PC-3 (cell line): Measurements from ENCODE around the gene CEACAM19. TPM values are rescaled to one million over a fixed set of nuclear protein-coding genes. Genes with fewer than 3 reads are reported as not detected.
A peak's percentile ranks its signal among the peaks of the same experiment; 100 is the strongest.

ENCODE experiments used
- ATAC-seq: fragments of 200-7000 bp; cut with Tn5 transposase; 2 replicates; pipeline ENCODE4 v1.9.1; 2020; ENCODE audit warnings: mild to moderate bottlenecking, moderate library complexity
- BruUV-seq: library from RNA; stranded (reverse); fragments of 400-500 nt; replicated peaks from 2 replicates; lab custom pipeline; 2021; lab: Mats Ljungman, UMichigan
- CTCF ChIA-PET: fragments of 300-600 bp; sonication (Branson Sonifier 250); formaldehyde crosslinking; loops from one replicate; lab custom pipeline; 2022; ENCODE audit warnings: antibody characterized with exemption; lab: Charles Lee
- POLR2A ChIA-PET: fragments of 300-600 bp; sonication (Branson Sonifier 250); formaldehyde crosslinking; loops from one replicate; lab custom pipeline; 2022; ENCODE audit warnings: antibody characterized with exemption; ENCODE audit not compliant: unreplicated experiment; lab: Charles Lee
- DNase-seq: peaks from one replicate; pipeline ENCODE4 v3.0.0-alpha.2; 2015
- H2AFZ ChIP-seq: fragments of 300-600 bp; sonication (generic); 2 replicates; pipeline ENCODE4 v1.6.0; 2016; ENCODE audit warnings: antibody characterized with exemption, low read length
- H3F3A ChIP-seq: fragments of 300-600 bp; sonication (generic); one replicate; pipeline ENCODE4 v1.6.0; 2017; ENCODE audit warnings: antibody characterized with exemption, low read length, control low read depth, mild to moderate bottlenecking; ENCODE audit not compliant: unreplicated experiment
- H3K27ac ChIP-seq: fragments of 300-600 bp; sonication (generic); 2 replicates; pipeline ENCODE4 v1.5.1; 2016; ENCODE audit warnings: mild to moderate bottlenecking, low read length
- H3K27me3 ChIP-seq: fragments of 300-600 bp; sonication (generic); 2 replicates; pipeline ENCODE4 v1.6.1; 2016; ENCODE audit warnings: low read length, mixed read lengths
- H3K36me3 ChIP-seq: fragments of 300-600 bp; sonication (generic); 2 replicates; pipeline ENCODE4 v1.6.1; 2016; ENCODE audit warnings: low read depth, mixed run types, low read length, mixed read lengths
- H3K4me1 ChIP-seq: fragments of 300-600 bp; sonication (generic); 2 replicates; pipeline ENCODE4 v1.5.1; 2016; ENCODE audit warnings: low read length; ENCODE audit not compliant: insufficient read depth
- H3K4me2 ChIP-seq: fragments of 300-600 bp; sonication (generic); 2 replicates; pipeline ENCODE4 v1.6.0; 2016; ENCODE audit warnings: low read length
- H3K4me3 ChIP-seq: fragments of 300-600 bp; sonication (generic); 2 replicates; pipeline ENCODE4 v1.5.1; 2016; ENCODE audit warnings: mild to moderate bottlenecking, low read length, mixed read lengths
- H3K79me2 ChIP-seq: fragments of 300-600 bp; sonication (generic); 2 replicates; pipeline ENCODE4 v1.6.1; 2017; ENCODE audit warnings: low read length, mixed read lengths
- H3K9ac ChIP-seq: fragments of 300-600 bp; sonication (generic); 2 replicates; pipeline ENCODE4 v1.6.0; 2016; ENCODE audit warnings: mild to moderate bottlenecking, low read length
- H3K9me2 ChIP-seq: fragments of 300-600 bp; sonication (generic); replicated peaks from 2 replicates; pipeline ENCODE4 v1.6.1; 2016; ENCODE audit warnings: mixed run types, low read length, mixed read lengths
- H3K9me3 ChIP-seq: fragments of 300-600 bp; sonication (generic); 2 replicates; pipeline ENCODE4 v1.6.1; 2016; ENCODE audit warnings: low read length, mixed read lengths
- H4K20me1 ChIP-seq: fragments of 300-600 bp; sonication (generic); 2 replicates; pipeline ENCODE4 v1.6.1; 2016; ENCODE audit warnings: low read length, mixed read lengths
- EZH2 ChIP-seq: fragments of 300-600 bp; sonication (generic); IDR thresholded peaks from one replicate; pipeline ENCODE4 v1.6.1; 2017; ENCODE audit warnings: antibody characterized with exemption, mild to moderate bottlenecking, low read length; ENCODE audit not compliant: unreplicated experiment
- EZH2phosphoT487 ChIP-seq: fragments of 300-600 bp; sonication (generic); IDR thresholded peaks from 2 replicates; pipeline ENCODE4 v1.6.1; 2018; ENCODE audit warnings: mild to moderate bottlenecking, antibody characterized with exemption, low read length, borderline replicate concordance
- intact Hi-C: fragments of 100-400 bp; cut with micrococcal nuclease; formaldehyde crosslinking; loops from 2 replicates; pipeline ENCODE4 v1.9.0; 2023
- total RNA-seq: library from RNA; depleted of rRNA; stranded (reverse); fragments of >200 nt; gene quantifications from 2 replicates; pipeline ENCODE4 v1.2.3, GENCODE V29; 2014
- TF ChIP-seq, protein P1 (sequence below): fragments of 300-600 bp; sonication (generic); conservative IDR thresholded peaks from 2 replicates; pipeline ENCODE4 v1.5.1; 2017; ENCODE audit warnings: antibody characterized with exemption, low read depth, mild to moderate bottlenecking, low read length

Gene CEACAM19
- total RNA-seq, 1 experiment from 2014 or later = 4.3 TPM

DNA sequence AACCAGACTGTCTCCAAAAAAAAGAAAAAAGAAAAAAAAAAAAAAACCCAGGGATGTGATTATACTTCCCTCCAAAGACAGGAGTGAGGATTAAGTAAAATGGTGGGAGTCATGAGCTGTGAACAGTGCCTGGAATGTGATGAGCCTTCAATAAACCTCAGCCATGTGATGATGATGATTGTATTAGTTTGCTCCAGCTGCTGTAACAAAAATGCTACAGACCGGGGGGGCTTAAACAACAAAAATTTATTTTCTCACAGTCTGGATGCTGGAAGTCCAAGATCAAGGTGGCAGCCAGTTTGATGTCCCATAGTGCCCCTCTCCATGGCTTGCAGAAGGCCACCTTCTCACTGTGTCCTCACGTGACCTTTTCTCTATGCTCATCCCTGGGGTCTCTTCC is 36.5 kb upstream of the CEACAM19 start:
- no TSS peak for BruUV-seq
- H3K9me2 ChIP-seq = no peaks in the 10 kb centered on the region
- no peaks in the 10 kb centered on the region for H3K27me3 ChIP-seq
- no peaks in the 10 kb centered on the region for H3K36me3 ChIP-seq
- H3K27ac ChIP-seq = no peak overlapping the region
- ChIA-PET CTCF (interaction anchor here (0.6 kb wide), 1 partner anchor 136 kb away, joined by 3 read pairs; no protein-coding TSS in a partner anchor), POLR2A (no interaction called here)
- peaks cover 32% of the 10 kb centered on the region for H3K4me1 ChIP-seq
- ATAC-seq = no peak
- H3K4me2 ChIP-seq = no peak overlapping the region
- intact Hi-C loops = no loop called here
- no peak for DNase-seq
- no peaks in the 10 kb centered on the region for H4K20me1 ChIP-seq
- H3K4me3 ChIP-seq = no peak overlapping the region
- H3K9me3 ChIP-seq = no peaks in the 10 kb centered on the region
- TF ChIP-seq EZH2phosphoT487 = no peak
- TF ChIP-seq, protein P1, sequence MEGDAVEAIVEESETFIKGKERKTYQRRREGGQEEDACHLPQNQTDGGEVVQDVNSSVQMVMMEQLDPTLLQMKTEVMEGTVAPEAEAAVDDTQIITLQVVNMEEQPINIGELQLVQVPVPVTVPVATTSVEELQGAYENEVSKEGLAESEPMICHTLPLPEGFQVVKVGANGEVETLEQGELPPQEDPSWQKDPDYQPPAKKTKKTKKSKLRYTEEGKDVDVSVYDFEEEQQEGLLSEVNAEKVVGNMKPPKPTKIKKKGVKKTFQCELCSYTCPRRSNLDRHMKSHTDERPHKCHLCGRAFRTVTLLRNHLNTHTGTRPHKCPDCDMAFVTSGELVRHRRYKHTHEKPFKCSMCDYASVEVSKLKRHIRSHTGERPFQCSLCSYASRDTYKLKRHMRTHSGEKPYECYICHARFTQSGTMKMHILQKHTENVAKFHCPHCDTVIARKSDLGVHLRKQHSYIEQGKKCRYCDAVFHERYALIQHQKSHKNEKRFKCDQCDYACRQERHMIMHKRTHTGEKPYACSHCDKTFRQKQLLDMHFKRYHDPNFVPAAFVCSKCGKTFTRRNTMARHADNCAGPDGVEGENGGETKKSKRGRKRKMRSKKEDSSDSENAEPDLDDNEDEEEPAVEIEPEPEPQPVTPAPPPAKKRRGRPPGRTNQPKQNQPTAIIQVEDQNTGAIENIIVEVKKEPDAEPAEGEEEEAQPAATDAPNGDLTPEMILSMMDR = no peak
- TF ChIP-seq EZH2 = no peak
- no peaks in the 10 kb centered on the region for H3K79me2 ChIP-seq
- H2AFZ ChIP-seq = no peak overlapping the region
- peaks cover 4% of the 10 kb centered on the region for H3F3A ChIP-seq
- no peak overlapping the region for H3K9ac ChIP-seq

GRCh38 chr19:44635581-44636438 is 35.5 kb upstream of the CEACAM19 start:
- H3K4me1 ChIP-seq = peaks cover 42% of the 10 kb centered on the region
- DNase-seq = peak; percentile 64
- H3K4me2 ChIP-seq = peak overlapping the region; percentile 54
- no peaks in the 10 kb centered on the region for H3K9me3 ChIP-seq
- H3K27me3 ChIP-seq = no peaks in the 10 kb centered on the region
- POLR2A ChIA-PET = interaction anchor here (0.5 to 0.7 kb wide), 2 partner anchors 48 to 210 kb away, joined by 5 to 29 read pairs; no protein-coding TSS in a partner anchor
- H3K27ac ChIP-seq = peak overlapping the region; percentile 58
- no peaks in the 10 kb centered on the region for H3K79me2 ChIP-seq
- H4K20me1 ChIP-seq = no peaks in the 10 kb centered on the region
- H3K9ac ChIP-seq = no peak overlapping the region
- no peaks in the 10 kb centered on the region for H3K36me3 ChIP-seq
- CTCF ChIA-PET = interaction anchor here (1.1 kb wide), 1 partner anchor 21 kb away, joined by 4 read pairs; no protein-coding TSS in a partner anchor
- no peak overlapping the region for H3K4me3 ChIP-seq
- TF ChIP-seq EZH2 (no peak), EZH2phosphoT487 (no peak)
- peak; percentile 64 for ATAC-seq
- H3K9me2 ChIP-seq = no peaks in the 10 kb centered on the region
- intact Hi-C loops = no loop called here
- H2AFZ ChIP-seq = peak overlapping the region; percentile 55; the same call in 1 of the 2 replicates
- no TSS peak for BruUV-seq
- peaks cover 4% of the 10 kb centered on the region for H3F3A ChIP-seq

DNA sequence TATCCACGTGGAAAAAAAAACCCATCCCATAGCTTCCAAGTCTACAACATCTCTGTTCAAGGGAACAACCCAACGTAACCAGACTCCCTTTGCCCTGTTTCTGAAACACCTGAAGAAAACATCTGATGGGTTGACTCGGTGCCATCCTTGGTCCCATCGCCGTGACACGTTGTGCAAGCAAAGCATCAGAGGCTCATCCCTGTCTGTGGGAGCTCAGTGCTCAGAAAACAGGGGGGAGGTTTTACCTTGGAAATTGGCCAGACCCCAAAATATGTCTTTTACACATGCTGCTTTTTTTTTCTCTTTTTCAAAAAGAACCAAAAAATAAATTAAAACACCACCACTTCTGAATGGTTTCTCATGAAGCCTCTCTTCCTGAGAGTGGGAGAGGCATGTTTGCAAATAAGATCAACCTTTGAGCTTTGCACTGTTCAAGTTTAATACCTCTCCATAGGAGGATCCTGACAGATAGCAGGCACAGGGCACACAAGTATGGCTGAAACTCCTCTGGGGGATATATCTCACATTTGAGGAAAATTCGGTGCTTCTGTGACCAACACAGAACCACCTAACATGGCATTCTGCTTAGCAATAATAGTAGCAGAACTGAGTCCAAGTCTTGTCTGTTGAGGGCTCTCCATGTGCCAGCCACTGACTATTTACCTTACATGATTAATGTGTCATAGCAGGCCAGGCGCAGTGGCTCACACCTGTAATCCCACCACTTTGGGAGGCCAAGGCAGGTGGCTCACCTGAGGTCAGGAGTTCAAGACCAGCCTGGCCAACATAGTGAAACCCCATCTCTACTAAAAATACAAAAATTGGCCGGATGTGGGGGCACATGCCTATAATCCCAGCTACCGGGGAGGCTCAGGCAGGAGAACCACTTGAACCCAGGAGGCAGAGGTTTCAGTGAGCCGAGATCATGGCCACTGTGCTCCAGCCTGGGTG is 34.6 kb upstream of the CEACAM19 start:
- H3F3A ChIP-seq = peaks cover 4% of the 10 kb centered on the region
- H3K36me3 ChIP-seq = no peaks in the 10 kb centered on the region
- H3K4me3 ChIP-seq = no peak overlapping the region
- no peaks in the 10 kb centered on the region for H3K27me3 ChIP-seq
- ChIA-PET CTCF (interaction anchor here (1.1 kb wide), 1 partner anchor 20 kb away, joined by 4 read pairs; no protein-coding TSS in a partner anchor), POLR2A (no interaction called here)
- ATAC-seq (no peak), DNase-seq (no peak)
- H3K27ac ChIP-seq = peak overlapping the region; percentile 58; the same call in 1 of the 2 replicates
- H3K9ac ChIP-seq = no peak overlapping the region
- H3K4me1 ChIP-seq = peaks cover 51% of the 10 kb centered on the region
- BruUV-seq = no TSS peak
- intact Hi-C loops = no loop called here
- no peaks in the 10 kb centered on the region for H3K9me3 ChIP-seq
- no peak overlapping the region for H3K4me2 ChIP-seq
- H3K79me2 ChIP-seq = no peaks in the 10 kb centered on the region
- H3K9me2 ChIP-seq = no peaks in the 10 kb centered on the region
- TF ChIP-seq EZH2 = no peak
- TF ChIP-seq EZH2phosphoT487 = no peak
- TF ChIP-seq, protein P1 = no peak
- H4K20me1 ChIP-seq = no peaks in the 10 kb centered on the region
- H2AFZ ChIP-seq = no peak overlapping the region
